ENCODE data around the gene C1QTNF9. TPM values are rescaled to one million over a fixed set of nuclear protein-coding genes. Genes with fewer than 3 reads are reported as not detected.
A peak's percentile ranks its signal among the peaks of the same experiment; 100 is the strongest.
"Not testable (repeated sequence)": the region's sequence is repeated elsewhere in the genome, so short reads cannot be mapped to it uniquely, and the experiment has no call there.

C1QTNF9 gene, protein sequence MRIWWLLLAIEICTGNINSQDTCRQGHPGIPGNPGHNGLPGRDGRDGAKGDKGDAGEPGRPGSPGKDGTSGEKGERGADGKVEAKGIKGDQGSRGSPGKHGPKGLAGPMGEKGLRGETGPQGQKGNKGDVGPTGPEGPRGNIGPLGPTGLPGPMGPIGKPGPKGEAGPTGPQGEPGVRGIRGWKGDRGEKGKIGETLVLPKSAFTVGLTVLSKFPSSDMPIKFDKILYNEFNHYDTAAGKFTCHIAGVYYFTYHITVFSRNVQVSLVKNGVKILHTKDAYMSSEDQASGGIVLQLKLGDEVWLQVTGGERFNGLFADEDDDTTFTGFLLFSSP
- total RNA-seq (1 to 10 TPM in 7 of 9 donors, under 1 TPM in 1, not detected in 1; 0.25 to 5.1 (median 2.2) TPM), polyA plus RNA-seq (1 to 10 TPM; 2.4 to 4.3 TPM)
- long read RNA-seq, donor 1, partial matches to known transcripts = 1 of 8 reads
- long read RNA-seq, donor 1, other reads (novel, unspliced or antisense) = 3 of 8 reads
- long read RNA-seq, donor 2, partial matches to known transcripts = 0 of 1 reads
- long read RNA-seq, donor 2, other reads (novel, unspliced or antisense) = 0 of 1 reads
- long read RNA-seq, donor 3 = 0 reads

DNA sequence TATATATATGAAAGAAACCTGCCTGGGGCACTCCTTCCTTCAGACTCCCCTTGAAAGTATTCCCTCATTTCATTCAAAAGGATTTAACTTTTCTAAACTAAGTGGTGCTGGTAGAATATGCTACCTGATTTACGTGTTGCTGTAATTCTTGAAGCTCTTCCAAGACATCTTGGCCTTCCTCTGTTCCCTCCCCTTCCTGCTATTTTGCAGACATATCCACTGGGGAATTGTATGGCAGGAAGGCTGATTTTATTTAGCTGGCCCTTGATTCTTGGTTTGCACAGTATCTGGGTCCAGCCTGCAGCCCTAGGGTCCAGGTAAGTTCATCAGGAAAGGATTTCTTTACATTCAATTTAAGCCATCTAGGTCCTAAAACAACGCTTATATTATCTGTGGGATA is at the start of gene C1QTNF9:
Gene C1QTNF9, plus strand, starts transcription at position 281 of the 400 bp plus-strand sequence. CDS start 6,424 bp downstream, outside the sequence.
- peak in 3 of 4 donors; percentile 48 to 67 (median 57) for ATAC-seq
- intact Hi-C loops (cut with DNase I) = loop anchor here in 1 of 10 donors (5.0 kb wide), 1 partner anchor 37 kb away; no protein-coding TSS in a partner anchor
- peak within 1 kb of the TSS in 3 of 12 donors; percentile 9 to 65 (median 52) for H3K27ac ChIP-seq
- H3K36me3 ChIP-seq = peaks cover 0 to 17% (median 0%) of the 10 kb centered on the region in 9 donors
- 46 to 61% (median 48%) methylated on average over 2 of the region's 2 CpGs for WGBS, 4 donors
- not testable (repeated sequence) for H3K27me3 ChIP-seq, H3K9me3 ChIP-seq, DNase-seq
- H3K4me3 ChIP-seq = peak within 1 kb of the TSS in 4 of 12 donors; percentile 15 to 25 (median 22)
- peaks cover 0 to 53% (median 14%) of the 10 kb centered on the region in 12 donors for H3K4me1 ChIP-seq

DNA sequence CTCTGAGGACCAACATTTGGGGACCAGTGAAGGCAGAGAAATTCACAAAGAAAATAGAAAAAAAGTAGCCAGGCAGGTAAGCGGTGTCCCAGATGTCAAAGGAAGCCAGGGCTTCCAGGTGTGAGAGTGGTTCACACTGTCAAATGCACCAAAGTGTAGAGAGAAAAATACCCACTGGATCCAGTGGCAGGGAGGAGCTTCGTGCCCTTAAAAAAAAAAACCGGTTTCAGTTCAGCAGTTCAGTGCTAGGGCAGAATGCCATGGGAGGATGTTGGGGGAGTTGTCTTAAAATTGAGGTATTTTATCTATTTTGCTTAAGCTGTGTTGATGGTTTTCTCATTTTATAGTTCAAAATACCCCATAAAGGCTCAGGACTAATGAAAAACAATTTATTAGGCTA is 47.8 kb upstream of the C1QTNF9 start:
- ATAC-seq (no peak), DNase-seq (no peak)
- H3K4me1 ChIP-seq = peaks cover 0 to 57% (median 10%) of the 10 kb centered on the region in 12 donors
- H3K27ac ChIP-seq = peak overlapping the region in 1 of 12 donors; percentile 65
- no peaks in the 10 kb centered on the region for H3K9me3 ChIP-seq
- no peaks in the 10 kb centered on the region for H3K36me3 ChIP-seq
- intact Hi-C loops (cut with DNase I) = no loop called here
- WGBS, 4 donors = 62 to 75% (median 68%) methylated on average over 3 of the region's 3 CpGs
- no peaks in the 10 kb centered on the region for H3K27me3 ChIP-seq
- TF ChIP-seq, protein P1, sequence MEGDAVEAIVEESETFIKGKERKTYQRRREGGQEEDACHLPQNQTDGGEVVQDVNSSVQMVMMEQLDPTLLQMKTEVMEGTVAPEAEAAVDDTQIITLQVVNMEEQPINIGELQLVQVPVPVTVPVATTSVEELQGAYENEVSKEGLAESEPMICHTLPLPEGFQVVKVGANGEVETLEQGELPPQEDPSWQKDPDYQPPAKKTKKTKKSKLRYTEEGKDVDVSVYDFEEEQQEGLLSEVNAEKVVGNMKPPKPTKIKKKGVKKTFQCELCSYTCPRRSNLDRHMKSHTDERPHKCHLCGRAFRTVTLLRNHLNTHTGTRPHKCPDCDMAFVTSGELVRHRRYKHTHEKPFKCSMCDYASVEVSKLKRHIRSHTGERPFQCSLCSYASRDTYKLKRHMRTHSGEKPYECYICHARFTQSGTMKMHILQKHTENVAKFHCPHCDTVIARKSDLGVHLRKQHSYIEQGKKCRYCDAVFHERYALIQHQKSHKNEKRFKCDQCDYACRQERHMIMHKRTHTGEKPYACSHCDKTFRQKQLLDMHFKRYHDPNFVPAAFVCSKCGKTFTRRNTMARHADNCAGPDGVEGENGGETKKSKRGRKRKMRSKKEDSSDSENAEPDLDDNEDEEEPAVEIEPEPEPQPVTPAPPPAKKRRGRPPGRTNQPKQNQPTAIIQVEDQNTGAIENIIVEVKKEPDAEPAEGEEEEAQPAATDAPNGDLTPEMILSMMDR (IDR thresholded peaks at IDR 0.05) = no peak
- TF ChIP-seq POLR2A (IDR thresholded peaks at IDR 0.05) = no peak
- no peak overlapping the region for H3K4me3 ChIP-seq

DNA sequence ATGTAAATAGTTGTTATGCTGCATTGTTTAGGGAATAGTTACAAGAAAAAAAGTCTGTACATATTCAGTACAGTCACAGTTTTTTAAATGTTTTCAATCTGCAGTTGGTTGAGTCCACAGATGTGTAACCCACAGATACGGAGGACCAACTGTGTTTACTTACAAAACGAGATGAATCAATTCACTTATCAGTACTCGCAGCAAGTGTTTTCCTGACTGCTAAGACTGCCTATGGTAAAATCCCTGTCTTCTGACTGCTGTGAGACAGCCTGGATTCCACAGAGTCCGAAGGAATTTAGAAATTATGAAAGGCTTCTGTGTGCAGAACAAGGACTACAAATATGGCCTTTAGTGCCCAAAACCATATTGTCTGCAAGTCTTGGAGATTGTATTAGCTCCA is 45.7 kb upstream of the C1QTNF9 start:
- H3K27ac ChIP-seq = peak overlapping the region in 7 of 12 donors; percentile 10 to 87 (median 45)
- no peak for DNase-seq

DNA sequence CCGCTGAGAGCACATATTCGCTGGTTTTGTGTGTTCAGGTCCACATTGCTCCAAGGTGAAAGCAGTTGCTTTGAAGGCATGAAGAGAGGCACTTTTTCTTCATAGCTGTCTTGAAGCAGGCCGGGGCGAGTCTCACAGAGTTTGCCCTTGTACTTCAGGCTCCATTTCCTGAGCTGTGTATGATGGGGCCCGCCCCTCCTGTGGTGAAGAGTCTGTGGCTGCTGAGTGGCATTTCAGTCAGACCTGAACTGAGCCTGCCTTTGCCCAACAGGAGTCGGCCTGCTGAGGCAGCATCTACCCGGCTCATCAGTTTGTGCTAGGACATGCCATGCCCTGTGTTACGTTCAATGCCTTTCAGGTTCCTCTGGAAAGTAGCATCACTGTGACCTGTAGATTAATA is 44.4 kb upstream of the C1QTNF9 start:
- H3K4me1 ChIP-seq = peaks cover 0 to 85% (median 19%) of the 10 kb centered on the region in 12 donors
- intact Hi-C loops (cut with DNase I) = no loop called here

More for the DNA sequence above, 45.7 kb upstream of the C1QTNF9 start:
- peaks cover 0 to 72% (median 19%) of the 10 kb centered on the region in 12 donors for H3K4me1 ChIP-seq
- H3K9me3 ChIP-seq = no peaks in the 10 kb centered on the region
- H3K27me3 ChIP-seq = no peaks in the 10 kb centered on the region
- peak in 1 of 4 donors; percentile 33 for ATAC-seq
- WGBS, 4 donors = 42 to 53% (median 49%) methylated on average over 4 of the region's 4 CpGs
- no peak overlapping the region for H3K4me3 ChIP-seq
- intact Hi-C loops (cut with DNase I) = no loop called here
- H3K36me3 ChIP-seq = no peaks in the 10 kb centered on the region
- TF ChIP-seq, protein P1 (IDR thresholded peaks at IDR 0.05) = no peak
- TF ChIP-seq POLR2A (IDR thresholded peaks at IDR 0.05) = no peak

More for the DNA sequence above, 44.4 kb upstream of the C1QTNF9 start:
- no peaks in the 10 kb centered on the region for H3K27me3 ChIP-seq
- H3K9me3 ChIP-seq = no peaks in the 10 kb centered on the region
- H3K4me3 ChIP-seq = peak overlapping the region in 1 of 12 donors; percentile 2
- peak overlapping the region in 10 of 12 donors; percentile 10 to 87 (median 37) for H3K27ac ChIP-seq
- peak in 1 of 5 donors; percentile 68 for DNase-seq
- ATAC-seq = peak in 3 of 4 donors; percentile 16 to 53 (median 35)
- 72 to 80% (median 77%) methylated on average over 7 to 8 of the region's 8 CpGs for WGBS, 4 donors
- TF ChIP-seq POLR2A (IDR thresholded peaks at IDR 0.05) = no peak
- TF ChIP-seq, protein P1 (IDR thresholded peaks at IDR 0.05) = no peak
- no peaks in the 10 kb centered on the region for H3K36me3 ChIP-seq
